Measurements from ENCODE around the gene PCNX1. TPM values are rescaled to one million over a fixed set of nuclear protein-coding genes. Genes with fewer than 3 reads are reported as not detected.

Gene PCNX1
- total and polyA plus RNA-seq, 9 of the 15 experiments (the other 6 are each of a cell fraction or from before 2014, with no cell fraction given), result 0.30 to 4.5 (median 2.3) TPM

- FAIRE-seq (no peak), DNase-seq (ENCODE audit: extremely low read depth in 1 of 4, low spot score in 3 of 4) (no peak), ATAC-seq (no peak)
- Histone ChIP-seq H3K79me2 (ENCODE audit: control insufficient read depth, insufficient read depth, low read length) (no peaks in the 10 kb centered on the region), H2AFZ (ENCODE audit: low read depth, low read length) (no peak overlapping the region), H4K20me1 (replicated peaks; ENCODE audit: control insufficient read depth, insufficient read depth, low read length) (no peaks in the 10 kb centered on the region; the same call in 1 of the 2 replicates), H3K9me1 (ENCODE audit: control insufficient read depth, insufficient read depth, low read length) (no peaks in the 10 kb centered on the region), H3K4me1 (replicated peaks in 1 of 2; ENCODE audit: control insufficient read depth in 2 of 2, insufficient read depth in 2 of 2, low read length in 2 of 2) (no peaks in the 10 kb centered on the region), H3K9ac (ENCODE audit: insufficient read depth in 1 of 2, low read depth in 2 of 2, low read length in 2 of 2) (no peak overlapping the region), H3K27me3 (ENCODE audit: control insufficient read depth in 2 of 2, insufficient read depth in 2 of 2, low read length in 2 of 2) (peaks cover 0 to 2% of the 10 kb centered on the region in 2 experiments; a peak in 2 of 5 replicates), H3K27ac (ENCODE audit: extremely low read depth, low read depth, low read length) (no peak overlapping the region), H3K4me2 (ENCODE audit: insufficient read depth, low read length) (no peak overlapping the region), H3K4me3 (no peak overlapping the region), H3K9me3 (replicated peaks; ENCODE audit: control insufficient read depth, insufficient read depth, low read depth, low read length) (no peaks in the 10 kb centered on the region), H3K36me3 (ENCODE audit: control insufficient read depth, insufficient read depth, low read length) (no peaks in the 10 kb centered on the region)
- ChIA-PET CTCF (ENCODE audit: low intra/inter-chr PET ratio) (no interaction called here), POLR2A (interaction anchor here (0.6 kb wide), 1 partner anchor 258 kb away, joined by 3 read pairs; no protein-coding TSS in a partner anchor)
- no TSS peak for BruUV-seq (replicated peaks)
- TF ChIP-seq RNF219 (CRISPR knock-in tag; IDR thresholded peaks at IDR 0.05), result no peak
- WGBS (ENCODE audit: insufficient coverage, low coverage, missing lambda C conversion rate), result 0% methylated on average over 2 of the region's 5 CpGs
- in situ Hi-C loops (cut with MboI), result no loop called here
- intact Hi-C loops (cut with micrococcal nuclease), result no loop called here
Observed at GRCh38 chr14:70893858-70894291, 13.4 kb upstream of the PCNX1 start.

- Histone ChIP-seq H3K4me2 (ENCODE audit: insufficient read depth, low read length) (no peak overlapping the region), H3K36me3 (ENCODE audit: control insufficient read depth, insufficient read depth, low read length) (no peaks in the 10 kb centered on the region), H3K9me1 (ENCODE audit: control insufficient read depth, insufficient read depth, low read length) (no peaks in the 10 kb centered on the region), H3K27ac (ENCODE audit: extremely low read depth, low read depth, low read length) (no peak overlapping the region), H4K20me1 (replicated peaks; ENCODE audit: control insufficient read depth, insufficient read depth, low read length) (no peaks in the 10 kb centered on the region; the same call in 1 of the 2 replicates), H2AFZ (ENCODE audit: low read depth, low read length) (no peak overlapping the region), H3K4me3 (no peak overlapping the region), H3K9ac (ENCODE audit: insufficient read depth in 1 of 2, low read depth in 2 of 2, low read length in 2 of 2) (no peak overlapping the region), H3K79me2 (ENCODE audit: control insufficient read depth, insufficient read depth, low read length) (no peaks in the 10 kb centered on the region), H3K27me3 (ENCODE audit: control insufficient read depth in 2 of 2, insufficient read depth in 2 of 2, low read length in 2 of 2) (peaks cover 0 to 2% of the 10 kb centered on the region in 2 experiments; a peak in 2 of 5 replicates), H3K4me1 (replicated peaks in 1 of 2; ENCODE audit: control insufficient read depth in 2 of 2, insufficient read depth in 2 of 2, low read length in 2 of 2) (no peaks in the 10 kb centered on the region), H3K9me3 (replicated peaks; ENCODE audit: control insufficient read depth, insufficient read depth, low read depth, low read length) (no peaks in the 10 kb centered on the region)
- in situ Hi-C loops (cut with MboI) (no loop called here), intact Hi-C loops (cut with micrococcal nuclease) (no loop called here)
- BruUV-seq (replicated peaks), result no TSS peak
- ChIA-PET POLR2A (no interaction called here), CTCF (ENCODE audit: low intra/inter-chr PET ratio) (no interaction called here)
- TF ChIP-seq BRF1 (IDR thresholded peaks at IDR 0.05; ENCODE audit: borderline replicate concordance, extremely low read depth, insufficient read length) (no peak), NCOA2 (IDR thresholded peaks at IDR 0.05; ENCODE audit: partially characterized antibody in 2 of 2) (no peak)
- ATAC-seq (no peak), DNase-seq (ENCODE audit: extremely low read depth in 1 of 4, low spot score in 3 of 4) (no peak), FAIRE-seq (no peak)
- 0% methylated on average over 2 of the region's 2 CpGs for WGBS (ENCODE audit: insufficient coverage, low coverage, missing lambda C conversion rate)
Observed at GRCh38 chr14:70894868-70895267, 12.4 kb upstream of the PCNX1 start.
